Measurements from ENCODE around the gene CCT8. TPM values are rescaled to one million over a fixed set of nuclear protein-coding genes. Genes with fewer than 3 reads are reported as not detected.

The CCT8 gene
- total and polyA plus RNA-seq, 9 of the 15 experiments (the other 6 are each of a cell fraction or from before 2014, with no cell fraction given) = 451 to 1,153 (median 677) TPM

- TF ChIP-seq NRF1 (conservative IDR thresholded peaks at IDR 0.05 in 1 of 2, IDR thresholded peaks at IDR 0.05 in 1 of 2) (peak; percentile 97 to 98), FOXM1 (IDR thresholded peaks at IDR 0.05; ENCODE audit: low read depth) (peak; percentile 62), FOXM1 (CRISPR knock-in tag; IDR thresholded peaks at IDR 0.05; ENCODE audit: low read depth) (no peak), TCF15 (CRISPR knock-in tag; IDR thresholded peaks at IDR 0.05) (no peak), MNT (conservative IDR thresholded peaks at IDR 0.05) (peak; percentile 87 to 94), ATF7 (IDR thresholded peaks at IDR 0.05) (peak; percentile 85; the same call in 1 of the 2 replicates), ZNF586 (CRISPR knock-in tag; conservative IDR thresholded peaks at IDR 0.05) (no peak), ZNF3 (CRISPR knock-in tag; IDR thresholded peaks at IDR 0.05) (no peak), NFIC (IDR thresholded peaks at IDR 0.05) (no peak; the same call in 1 of the 2 replicates)
- TF ChIP-seq, protein P1, sequence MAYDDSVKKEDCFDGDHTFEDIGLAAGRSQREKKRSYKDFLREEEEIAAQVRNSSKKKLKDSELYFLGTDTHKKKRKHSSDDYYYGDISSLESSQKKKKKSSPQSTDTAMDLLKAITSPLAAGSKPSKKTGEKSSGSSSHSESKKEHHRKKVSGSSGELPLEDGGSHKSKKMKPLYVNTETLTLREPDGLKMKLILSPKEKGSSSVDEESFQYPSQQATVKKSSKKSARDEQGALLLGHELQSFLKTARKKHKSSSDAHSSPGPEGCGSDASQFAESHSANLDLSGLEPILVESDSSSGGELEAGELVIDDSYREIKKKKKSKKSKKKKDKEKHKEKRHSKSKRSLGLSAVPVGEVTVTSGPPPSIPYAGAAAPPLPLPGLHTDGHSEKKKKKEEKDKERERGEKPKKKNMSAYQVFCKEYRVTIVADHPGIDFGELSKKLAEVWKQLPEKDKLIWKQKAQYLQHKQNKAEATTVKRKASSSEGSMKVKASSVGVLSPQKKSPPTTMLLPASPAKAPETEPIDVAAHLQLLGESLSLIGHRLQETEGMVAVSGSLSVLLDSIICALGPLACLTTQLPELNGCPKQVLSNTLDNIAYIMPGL (CRISPR knock-in tag; IDR thresholded peaks at IDR 0.05) = 0 out of 2 replicates have a peak, but pooled peaks have one; percentile 60
- TF ChIP-seq, protein P2, sequence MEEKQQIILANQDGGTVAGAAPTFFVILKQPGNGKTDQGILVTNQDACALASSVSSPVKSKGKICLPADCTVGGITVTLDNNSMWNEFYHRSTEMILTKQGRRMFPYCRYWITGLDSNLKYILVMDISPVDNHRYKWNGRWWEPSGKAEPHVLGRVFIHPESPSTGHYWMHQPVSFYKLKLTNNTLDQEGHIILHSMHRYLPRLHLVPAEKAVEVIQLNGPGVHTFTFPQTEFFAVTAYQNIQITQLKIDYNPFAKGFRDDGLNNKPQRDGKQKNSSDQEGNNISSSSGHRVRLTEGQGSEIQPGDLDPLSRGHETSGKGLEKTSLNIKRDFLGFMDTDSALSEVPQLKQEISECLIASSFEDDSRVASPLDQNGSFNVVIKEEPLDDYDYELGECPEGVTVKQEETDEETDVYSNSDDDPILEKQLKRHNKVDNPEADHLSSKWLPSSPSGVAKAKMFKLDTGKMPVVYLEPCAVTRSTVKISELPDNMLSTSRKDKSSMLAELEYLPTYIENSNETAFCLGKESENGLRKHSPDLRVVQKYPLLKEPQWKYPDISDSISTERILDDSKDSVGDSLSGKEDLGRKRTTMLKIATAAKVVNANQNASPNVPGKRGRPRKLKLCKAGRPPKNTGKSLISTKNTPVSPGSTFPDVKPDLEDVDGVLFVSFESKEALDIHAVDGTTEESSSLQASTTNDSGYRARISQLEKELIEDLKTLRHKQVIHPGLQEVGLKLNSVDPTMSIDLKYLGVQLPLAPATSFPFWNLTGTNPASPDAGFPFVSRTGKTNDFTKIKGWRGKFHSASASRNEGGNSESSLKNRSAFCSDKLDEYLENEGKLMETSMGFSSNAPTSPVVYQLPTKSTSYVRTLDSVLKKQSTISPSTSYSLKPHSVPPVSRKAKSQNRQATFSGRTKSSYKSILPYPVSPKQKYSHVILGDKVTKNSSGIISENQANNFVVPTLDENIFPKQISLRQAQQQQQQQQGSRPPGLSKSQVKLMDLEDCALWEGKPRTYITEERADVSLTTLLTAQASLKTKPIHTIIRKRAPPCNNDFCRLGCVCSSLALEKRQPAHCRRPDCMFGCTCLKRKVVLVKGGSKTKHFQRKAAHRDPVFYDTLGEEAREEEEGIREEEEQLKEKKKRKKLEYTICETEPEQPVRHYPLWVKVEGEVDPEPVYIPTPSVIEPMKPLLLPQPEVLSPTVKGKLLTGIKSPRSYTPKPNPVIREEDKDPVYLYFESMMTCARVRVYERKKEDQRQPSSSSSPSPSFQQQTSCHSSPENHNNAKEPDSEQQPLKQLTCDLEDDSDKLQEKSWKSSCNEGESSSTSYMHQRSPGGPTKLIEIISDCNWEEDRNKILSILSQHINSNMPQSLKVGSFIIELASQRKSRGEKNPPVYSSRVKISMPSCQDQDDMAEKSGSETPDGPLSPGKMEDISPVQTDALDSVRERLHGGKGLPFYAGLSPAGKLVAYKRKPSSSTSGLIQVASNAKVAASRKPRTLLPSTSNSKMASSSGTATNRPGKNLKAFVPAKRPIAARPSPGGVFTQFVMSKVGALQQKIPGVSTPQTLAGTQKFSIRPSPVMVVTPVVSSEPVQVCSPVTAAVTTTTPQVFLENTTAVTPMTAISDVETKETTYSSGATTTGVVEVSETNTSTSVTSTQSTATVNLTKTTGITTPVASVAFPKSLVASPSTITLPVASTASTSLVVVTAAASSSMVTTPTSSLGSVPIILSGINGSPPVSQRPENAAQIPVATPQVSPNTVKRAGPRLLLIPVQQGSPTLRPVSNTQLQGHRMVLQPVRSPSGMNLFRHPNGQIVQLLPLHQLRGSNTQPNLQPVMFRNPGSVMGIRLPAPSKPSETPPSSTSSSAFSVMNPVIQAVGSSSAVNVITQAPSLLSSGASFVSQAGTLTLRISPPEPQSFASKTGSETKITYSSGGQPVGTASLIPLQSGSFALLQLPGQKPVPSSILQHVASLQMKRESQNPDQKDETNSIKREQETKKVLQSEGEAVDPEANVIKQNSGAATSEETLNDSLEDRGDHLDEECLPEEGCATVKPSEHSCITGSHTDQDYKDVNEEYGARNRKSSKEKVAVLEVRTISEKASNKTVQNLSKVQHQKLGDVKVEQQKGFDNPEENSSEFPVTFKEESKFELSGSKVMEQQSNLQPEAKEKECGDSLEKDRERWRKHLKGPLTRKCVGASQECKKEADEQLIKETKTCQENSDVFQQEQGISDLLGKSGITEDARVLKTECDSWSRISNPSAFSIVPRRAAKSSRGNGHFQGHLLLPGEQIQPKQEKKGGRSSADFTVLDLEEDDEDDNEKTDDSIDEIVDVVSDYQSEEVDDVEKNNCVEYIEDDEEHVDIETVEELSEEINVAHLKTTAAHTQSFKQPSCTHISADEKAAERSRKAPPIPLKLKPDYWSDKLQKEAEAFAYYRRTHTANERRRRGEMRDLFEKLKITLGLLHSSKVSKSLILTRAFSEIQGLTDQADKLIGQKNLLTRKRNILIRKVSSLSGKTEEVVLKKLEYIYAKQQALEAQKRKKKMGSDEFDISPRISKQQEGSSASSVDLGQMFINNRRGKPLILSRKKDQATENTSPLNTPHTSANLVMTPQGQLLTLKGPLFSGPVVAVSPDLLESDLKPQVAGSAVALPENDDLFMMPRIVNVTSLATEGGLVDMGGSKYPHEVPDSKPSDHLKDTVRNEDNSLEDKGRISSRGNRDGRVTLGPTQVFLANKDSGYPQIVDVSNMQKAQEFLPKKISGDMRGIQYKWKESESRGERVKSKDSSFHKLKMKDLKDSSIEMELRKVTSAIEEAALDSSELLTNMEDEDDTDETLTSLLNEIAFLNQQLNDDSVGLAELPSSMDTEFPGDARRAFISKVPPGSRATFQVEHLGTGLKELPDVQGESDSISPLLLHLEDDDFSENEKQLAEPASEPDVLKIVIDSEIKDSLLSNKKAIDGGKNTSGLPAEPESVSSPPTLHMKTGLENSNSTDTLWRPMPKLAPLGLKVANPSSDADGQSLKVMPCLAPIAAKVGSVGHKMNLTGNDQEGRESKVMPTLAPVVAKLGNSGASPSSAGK (IDR thresholded peaks at IDR 0.05) = no peak
Measured at GRCh38 chr21:29073222-29074006, at the start of gene CCT8 (continued).

All from K562 (cell line).